IMR-90 (cell line): Measurements from ENCODE around the gene PTGR3. TPM values are rescaled to one million over a fixed set of nuclear protein-coding genes. Genes with fewer than 3 reads are reported as not detected.

Source experiments
- ATAC-seq: fragments of 200-7000 bp; cut with Tn5 transposase; 2 replicates; pipeline ENCODE4 v1.9.1; 2020; ENCODE audit warnings: low read depth, mild to moderate bottlenecking, moderate library complexity
- BruUV-seq: library from RNA; stranded (reverse); fragments of 400-500 nt; replicated peaks from 2 replicates; lab custom pipeline; 2021; lab: Mats Ljungman, UMichigan
- CTCF ChIA-PET: fragments of 300-600 bp; formaldehyde crosslinking; extraction: SDS; loops from one replicate; lab custom pipeline; 2021; ENCODE audit warnings: antibody characterized with exemption; lab: Yijun Ruan, JAX
- POLR2A ChIA-PET: fragments of 300-600 bp; sonication (Branson Sonifier 250); formaldehyde crosslinking; loops from one replicate; lab custom pipeline; 2022; ENCODE audit warnings: antibody characterized with exemption; ENCODE audit not compliant: unreplicated experiment; lab: Charles Lee
- DNase-seq: peaks from one replicate; pipeline ENCODE4 v3.0.0; 2013
- H2AFZ ChIP-seq: replicated peaks from 2 replicates; pipeline ENCODE3; 2013; ENCODE audit warnings: low read length, mild to moderate bottlenecking; ENCODE audit not compliant: poor library complexity
- H2AK5ac ChIP-seq: 2 replicates; pipeline ENCODE4 v1.6.1; 2013; ENCODE audit warnings: low read depth, low read length, inconsistent platforms
- H2AK9ac ChIP-seq: replicated peaks from 2 replicates; pipeline ENCODE3; 2013; ENCODE audit warnings: mild to moderate bottlenecking, low read depth, low read length, moderate library complexity; ENCODE audit not compliant: poor library complexity
- H2BK120ac ChIP-seq: 2 replicates; pipeline ENCODE4 v1.6.1; 2013; ENCODE audit warnings: low read depth, low read length, inconsistent platforms
- H2BK15ac ChIP-seq: 3 replicates; pipeline ENCODE4 v1.6.1; 2013; ENCODE audit warnings: low read depth, low read length, inconsistent platforms
- H2BK20ac ChIP-seq: 2 replicates; pipeline ENCODE4 v1.6.1; 2013; ENCODE audit warnings: low read depth, mild to moderate bottlenecking, inconsistent platforms, low read length, moderate library complexity
- H2BK5ac ChIP-seq: 2 replicates; pipeline ENCODE4 v1.6.1; 2013; ENCODE audit warnings: mild to moderate bottlenecking, low read depth, low read length, inconsistent platforms; ENCODE audit not compliant: poor library complexity, severe bottlenecking
- H3K14ac ChIP-seq: replicated peaks from 2 replicates; pipeline ENCODE4 v1.6.1; 2013; ENCODE audit warnings: low read depth, low read length, inconsistent platforms
- H3K18ac ChIP-seq: 2 replicates; pipeline ENCODE4 v1.6.1; 2013; ENCODE audit warnings: low read depth, low read length, control low read depth
- H3K23ac ChIP-seq: 2 replicates; pipeline ENCODE4 v1.6.1; 2013; ENCODE audit warnings: low read depth, low read length, inconsistent platforms
- H3K27ac ChIP-seq: 2 replicates; pipeline ENCODE4 v1.5.1; 2013; ENCODE audit warnings: mild to moderate bottlenecking, control low read depth, low read length; ENCODE audit not compliant: insufficient read depth
- H3K27me3 ChIP-seq: 2 replicates; pipeline ENCODE4 v1.6.1; 2013; ENCODE audit warnings: low read length; ENCODE audit not compliant: control insufficient read depth, insufficient read depth
- H3K36me3 ChIP-seq: 2 replicates; pipeline ENCODE4 v1.6.1; 2013; ENCODE audit warnings: low read length, mixed read lengths; ENCODE audit not compliant: control insufficient read depth, insufficient read depth
- H3K4ac ChIP-seq: 2 replicates; pipeline ENCODE4 v1.6.1; 2013; ENCODE audit warnings: low read depth, low read length, inconsistent platforms
- H3K4me1 ChIP-seq: 2 replicates; pipeline ENCODE4 v1.6.1; 2013; ENCODE audit warnings: low read length, mixed read lengths; ENCODE audit not compliant: control insufficient read depth, insufficient read depth
- H3K4me2 ChIP-seq: 2 replicates; pipeline ENCODE4 v1.6.1; 2013; ENCODE audit warnings: low read depth, mild to moderate bottlenecking, control low read depth, low read length, moderate library complexity
- H3K4me3 ChIP-seq: 2 replicates; pipeline ENCODE4 v1.5.1; 2013; ENCODE audit warnings: low read depth, mild to moderate bottlenecking, control low read depth, low read length, moderate library complexity; ENCODE audit not compliant: insufficient read depth
- H3K56ac ChIP-seq: 2 replicates; pipeline ENCODE4 v1.6.1; 2013; ENCODE audit warnings: low read length, inconsistent platforms; ENCODE audit not compliant: insufficient read depth; ENCODE audit errors: extremely low read depth
- H3K79me1 ChIP-seq, 2 experiments: 2 replicates each; pipeline ENCODE4 v1.6.1; 2013; ENCODE audit warnings: low read length in 2 of 2, inconsistent platforms in 1 of 2, low read depth in 1 of 2
- H3K9ac ChIP-seq: 2 replicates; pipeline ENCODE4 v1.6.1; 2013; ENCODE audit warnings: low read depth, low read length, control low read depth
- H3K9me1 ChIP-seq: 2 replicates; pipeline ENCODE4 v1.6.1; 2013; ENCODE audit warnings: low read length, inconsistent platforms; ENCODE audit not compliant: insufficient read depth
- H3K9me3 ChIP-seq: 2 replicates; pipeline ENCODE4 v1.6.1; 2013; ENCODE audit warnings: low read length; ENCODE audit not compliant: control insufficient read depth, insufficient read depth
- H4K20me1 ChIP-seq: 2 replicates; pipeline ENCODE4 v1.6.1; 2013; ENCODE audit warnings: low read length, inconsistent platforms; ENCODE audit not compliant: insufficient read depth
- H4K5ac ChIP-seq: 2 replicates; pipeline ENCODE4 v1.6.1; 2013; ENCODE audit warnings: mild to moderate bottlenecking, low read depth, low read length, control low read depth
- H4K8ac ChIP-seq, 2 experiments: 2 replicates each; pipeline ENCODE4 v1.6.1; 2013; ENCODE audit warnings: low read depth in 2 of 2, low read length in 2 of 2, control low read depth in 1 of 2, inconsistent platforms in 1 of 2
- H4K91ac ChIP-seq: 2 replicates; pipeline ENCODE4 v1.6.1; 2013; ENCODE audit warnings: low read depth, low read length, inconsistent platforms; ENCODE audit not compliant: insufficient read depth
- ELK1 ChIP-seq: fragments of 150-350 bp; IDR thresholded peaks from 2 replicates; pipeline ENCODE4 v1.6.1; 2016; ENCODE audit warnings: low read depth, mild to moderate bottlenecking, low read length, moderate library complexity, borderline replicate concordance
- MAFK ChIP-seq: IDR thresholded peaks from 2 replicates; pipeline ENCODE4 v1.6.1; 2012; ENCODE audit warnings: low read depth, low read length, improper control_type of control experiment
- POLR2A ChIP-seq: IDR thresholded peaks from 2 replicates; pipeline ENCODE4 v1.6.1; 2012; ENCODE audit warnings: mild to moderate bottlenecking, low read depth, low read length
- WGBS, 2 experiments: methylation state at CpG; one replicate each; pipeline versions ENCODE4 v1.1.5 to v1.1.7; 2013; ENCODE audit warnings: missing lambda C conversion rate in 2 of 2; ENCODE audit not compliant: insufficient read length in 1 of 2; ENCODE audit errors: extremely low coverage in 2 of 2; 5-methylcytosine and 5-hydroxymethylcytosine counted together
- dilution Hi-C: fragments of 300-500 bp; cut with HindIII; formaldehyde crosslinking; loops from one replicate; pipeline ENCODE4 v1.14.3; 2018; ENCODE audit warnings: low sequenced_read_pairs; ENCODE audit not compliant: unreplicated experiment
- in situ Hi-C: fragments of 300-500 bp; cut with MboI; formaldehyde crosslinking; loops from 3 replicates; pipeline ENCODE4 v1.14.3; 2019; ENCODE audit warnings: low sequenced_read_pairs, inconsistent platforms, mixed read lengths
- intact Hi-C: fragments of 100-400 bp; cut with micrococcal nuclease; formaldehyde crosslinking; loops from 2 replicates; pipeline ENCODE4 v1.10.0; 2022
- polyA plus RNA-seq, 3 experiments: library from polyadenylated mRNA; depleted of rRNA; stranded (reverse); fragments of >200 nt; gene quantifications; 2 replicates each; pipeline ENCODE4 v1.2.3, GENCODE V29; 2012; ENCODE audit warnings: low replicate concordance in 1 of 3
- total RNA-seq: library from RNA; depleted of rRNA; stranded (reverse); fragments of >200 nt; gene quantifications from 2 replicates; pipeline ENCODE4 v1.2.3, GENCODE V29; 2012

The PTGR3 gene
- total and polyA plus RNA-seq, 2 of the 4 experiments (the other 2 are of a cell fraction): 16.1 to 26.4 TPM

GRCh38 chr18:75205514-75206132 is 3.3 kb downstream of the PTGR3 start:
- Histone ChIP-seq H2AK5ac (peak overlapping the region; percentile 15; the same call in 1 of the 2 replicates), H2BK15ac (no peak overlapping the region), H3K4me1 (peaks cover 10% of the 10 kb centered on the region), H4K91ac (peak overlapping the region; percentile 74; the same call in 1 of the 2 replicates), H3K4me2 (peak overlapping the region; percentile 98), H3K27ac (peak overlapping the region; percentile 97), H3K9ac (peak overlapping the region; percentile 94), H3K9me1 (no peaks in the 10 kb centered on the region; the same call in 1 of the 2 replicates), H2BK20ac (peak overlapping the region; percentile 10; the same call in 1 of the 2 replicates), H2AFZ (no peak overlapping the region), H4K20me1 (no peaks in the 10 kb centered on the region; the same call in none of the 2 replicates), H3K4me3 (peak overlapping the region; percentile 66), H3K9me3 (no peaks in the 10 kb centered on the region), H3K14ac (peak overlapping the region; percentile 64), H3K56ac (peak overlapping the region; percentile 42; the same call in 1 of the 2 replicates), H3K4ac (peak overlapping the region; percentile 90), H2BK5ac (peak overlapping the region; percentile 69), H4K8ac (peak overlapping the region; percentile 59 to 68; a peak in 3 of 4 replicates), H2AK9ac (no peak overlapping the region), H3K27me3 (no peaks in the 10 kb centered on the region), H2BK120ac (peak overlapping the region; percentile 76), H3K23ac (peak overlapping the region; percentile 95), H4K5ac (peak overlapping the region; percentile 75), H3K36me3 (peaks cover 8% of the 10 kb centered on the region; the same call in 1 of the 2 replicates), H3K18ac (peak overlapping the region; percentile 87), H3K79me1 (peaks cover 15 to 42% of the 10 kb centered on the region in 2 experiments)
- ChIA-PET CTCF (no interaction called here), POLR2A (interaction anchor here (0.9 kb wide), 1 partner anchor 270 kb away, joined by 9 read pairs; no protein-coding TSS in a partner anchor)
- intact Hi-C loops (loop anchor here (2.0 to 10.0 kb wide), 6 partner anchors 41 to 1142 kb away; no protein-coding TSS in a partner anchor), in situ Hi-C loops (loop anchor here (5.0 to 25.0 kb wide), 2 partner anchors 277 to 1157 kb away; no protein-coding TSS in a partner anchor), dilution Hi-C loops (no loop called here)
- TF ChIP-seq ELK1 (no peak), POLR2A (no peak), MAFK (peak; percentile 63)
- peak; percentile 54 for DNase-seq
- no TSS peak for BruUV-seq
- 0% methylated on average over 1 of the region's 16 CpGs; no CpG with 5 or more reads in 1 of the 2 experiments for WGBS, 2 experiments
- no peak for ATAC-seq
